ENCODE data around the gene BACE1-AS. TPM values are rescaled to one million over a fixed set of nuclear protein-coding genes. Genes with fewer than 3 reads are reported as not detected.
A peak's percentile ranks its signal among the peaks of the same experiment; 100 is the strongest.
"Not testable (repeated sequence)": the region's sequence is repeated elsewhere in the genome, so short reads cannot be mapped to it uniquely, and the experiment has no call there.

Gene BACE1-AS
- total RNA-seq, 1 experiment from 2014 or later, result 1.4 TPM

DNA sequence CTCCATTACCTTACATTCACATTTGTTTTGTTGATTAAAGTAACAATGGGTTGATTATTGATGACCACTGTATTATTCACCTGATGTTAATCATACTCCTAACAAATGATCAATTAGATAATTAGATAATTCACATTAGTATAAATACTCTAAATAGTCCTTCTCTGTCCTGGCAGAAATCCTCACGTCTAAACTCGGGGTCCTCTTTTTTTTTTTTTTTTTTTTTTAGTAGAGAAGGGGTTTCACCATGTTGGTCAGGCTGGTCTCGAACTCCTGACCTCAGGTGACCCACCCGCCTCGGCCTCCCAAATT is 36.1 kb downstream of the BACE1-AS start:
- not testable (repeated sequence) for DNase-seq (ENCODE audit: low read depth)

DNA sequence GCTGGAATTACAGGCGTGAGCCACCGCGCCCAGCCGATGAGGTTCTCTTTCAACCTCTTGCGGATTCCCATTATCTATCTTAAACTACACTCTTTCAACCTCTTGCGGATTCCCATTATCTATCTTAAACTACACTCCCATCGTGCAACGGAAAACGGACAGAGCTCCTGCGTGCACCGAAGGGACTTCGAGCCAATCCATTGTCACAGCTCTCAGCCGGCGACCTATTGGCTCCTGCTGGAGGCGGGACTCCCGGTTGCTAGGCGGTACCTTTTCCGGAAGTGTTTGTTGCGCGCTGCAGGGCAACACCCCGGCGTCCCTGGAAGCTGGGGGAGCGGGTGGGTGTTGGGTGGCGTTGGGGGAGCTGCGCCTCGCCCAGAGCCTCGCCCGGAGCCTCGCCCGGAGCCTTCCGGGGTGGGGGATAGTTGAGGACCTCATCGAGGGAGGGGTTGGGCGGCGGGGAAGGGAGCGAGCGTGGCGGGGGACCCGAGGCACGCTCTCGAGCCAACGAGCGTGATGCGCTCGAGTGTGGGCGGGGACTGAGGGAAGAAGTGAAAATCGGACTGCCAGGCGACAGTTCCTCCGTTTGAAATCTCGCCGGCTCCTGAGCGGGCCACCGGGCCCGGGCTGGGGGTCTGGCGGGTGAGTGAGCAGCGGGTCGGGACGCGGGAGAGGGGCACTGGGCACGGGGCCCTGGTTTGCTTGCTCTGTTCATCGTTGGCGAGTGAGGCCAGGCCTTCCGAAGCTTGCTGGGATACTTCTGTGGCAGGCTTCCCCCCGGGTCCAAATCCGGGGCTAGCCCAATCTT is 36.6 kb downstream of the BACE1-AS start, which contains the start of gene CEP164:
CEP164 (plus strand) TSS at position 288 of the 808 bp plus-strand sequence. CDS start 10,733 bp downstream, outside the sequence.
- DNase-seq (ENCODE audit: low read depth), result peak; percentile 96

DNA sequence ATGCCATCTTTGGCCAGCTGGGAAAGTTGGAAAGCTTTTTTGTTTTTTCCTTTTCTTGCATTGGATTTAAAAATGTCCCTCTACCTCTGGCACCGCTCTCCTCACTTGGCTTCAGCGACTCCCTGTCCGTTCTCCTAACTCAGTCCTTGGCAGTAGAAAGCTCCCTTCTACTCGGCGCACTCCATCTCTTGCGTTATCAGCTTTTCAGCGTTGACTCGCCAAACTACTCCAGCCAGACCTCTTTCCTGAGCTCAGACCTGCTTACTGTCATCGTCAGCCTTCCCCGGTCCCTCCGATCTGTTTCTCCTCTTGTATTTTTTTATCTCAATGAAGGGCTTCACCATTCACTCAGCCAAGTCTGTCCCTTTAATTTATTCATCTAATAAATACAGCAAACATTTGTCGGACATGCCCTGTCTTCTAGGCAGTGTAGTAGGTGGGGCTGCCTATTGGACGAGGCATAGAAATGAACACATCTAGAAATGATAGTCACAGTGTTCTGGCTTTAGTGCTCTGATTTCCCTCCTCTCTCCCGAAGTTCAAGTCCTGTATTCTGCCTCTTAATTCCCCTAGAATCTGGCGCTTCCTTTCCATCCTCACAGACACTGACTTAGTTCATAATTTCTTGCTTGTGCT is 37.3 kb downstream of the BACE1-AS start:
- peak; percentile 38 for DNase-seq (ENCODE audit: low read depth)

DNA sequence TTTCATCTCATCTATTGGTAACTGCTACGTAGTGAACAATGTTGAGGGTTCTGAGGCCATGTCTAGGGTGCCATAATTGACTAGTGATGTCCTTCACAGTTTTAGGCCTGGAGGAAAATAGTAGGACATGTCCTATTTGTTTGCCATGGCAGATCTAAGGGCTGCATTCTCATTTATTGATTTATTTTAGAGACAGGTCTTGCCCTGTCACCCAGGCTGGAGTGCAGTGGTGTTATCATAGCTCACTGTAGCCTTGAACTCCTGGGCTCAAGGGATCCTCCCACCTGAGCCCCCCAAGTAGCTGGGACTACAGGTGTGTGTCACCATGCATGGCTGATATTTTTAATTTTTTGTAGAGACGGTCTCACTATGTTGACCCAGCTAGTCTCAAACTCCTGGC is 41.7 kb downstream of the BACE1-AS start:
- DNase-seq (ENCODE audit: low read depth), result no peak

DNA sequence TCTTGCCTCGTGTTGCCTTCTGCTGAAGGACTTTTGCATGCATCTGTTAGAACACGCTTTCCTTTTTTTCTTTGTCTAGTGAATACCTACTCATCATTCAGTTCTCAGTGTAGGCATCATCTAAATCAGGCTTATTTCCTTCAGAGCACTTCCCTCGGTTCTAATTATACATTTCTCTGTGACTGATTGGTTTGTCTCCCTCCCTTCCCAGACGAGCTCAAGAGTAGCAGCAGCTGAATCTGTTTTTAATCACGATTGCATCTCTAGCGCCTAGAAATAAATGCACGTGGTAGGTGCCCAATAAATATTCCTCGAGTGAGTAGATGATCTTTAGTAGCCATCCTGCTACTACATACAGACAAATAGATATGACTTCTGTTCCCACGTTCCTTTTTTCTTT is 42.8 kb downstream of the BACE1-AS start:
- DNase-seq (ENCODE audit: low read depth), result no peak

DNA sequence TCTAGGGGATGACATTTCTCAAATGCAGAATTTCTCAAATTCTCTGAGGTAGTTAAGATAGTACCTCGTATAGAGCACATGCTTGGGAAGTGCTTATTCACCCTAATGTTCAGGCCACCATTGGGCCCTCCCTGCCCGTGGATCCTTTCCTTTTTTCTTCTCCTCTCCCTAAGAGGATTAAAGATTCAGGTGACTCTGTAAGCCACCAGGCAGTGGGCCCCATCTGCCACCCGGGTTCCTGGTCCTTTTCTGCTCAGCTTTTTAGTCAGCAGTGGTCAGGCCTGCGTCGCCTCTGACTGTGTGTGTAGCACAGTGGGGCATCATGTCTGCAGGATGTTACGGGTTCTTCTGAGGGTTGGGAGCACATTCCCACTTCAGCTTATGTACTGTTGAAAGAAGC is 43.8 kb downstream of the BACE1-AS start:
- no peak for DNase-seq (ENCODE audit: low read depth)

DNA sequence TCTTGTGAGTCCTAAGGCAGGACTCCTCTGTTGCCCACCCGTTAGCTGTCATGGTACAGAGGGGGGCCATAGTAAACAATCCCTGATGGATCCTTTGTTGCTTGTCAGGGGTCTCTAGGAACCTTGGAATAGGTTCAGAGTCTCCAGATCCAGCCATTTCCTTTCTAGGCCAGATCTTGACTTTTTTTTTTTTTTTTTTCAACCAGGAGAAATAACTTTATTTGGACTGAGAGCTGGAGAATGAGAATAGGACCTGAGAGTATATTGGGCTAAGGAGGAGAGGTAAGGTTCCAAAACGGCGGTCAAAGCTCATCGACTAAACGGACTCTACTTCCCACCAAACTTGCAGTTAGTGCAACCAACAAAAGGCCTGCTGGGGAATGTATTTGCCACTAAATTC is 44.3 kb downstream of the BACE1-AS start:
- no peak for DNase-seq (ENCODE audit: low read depth)

DNA sequence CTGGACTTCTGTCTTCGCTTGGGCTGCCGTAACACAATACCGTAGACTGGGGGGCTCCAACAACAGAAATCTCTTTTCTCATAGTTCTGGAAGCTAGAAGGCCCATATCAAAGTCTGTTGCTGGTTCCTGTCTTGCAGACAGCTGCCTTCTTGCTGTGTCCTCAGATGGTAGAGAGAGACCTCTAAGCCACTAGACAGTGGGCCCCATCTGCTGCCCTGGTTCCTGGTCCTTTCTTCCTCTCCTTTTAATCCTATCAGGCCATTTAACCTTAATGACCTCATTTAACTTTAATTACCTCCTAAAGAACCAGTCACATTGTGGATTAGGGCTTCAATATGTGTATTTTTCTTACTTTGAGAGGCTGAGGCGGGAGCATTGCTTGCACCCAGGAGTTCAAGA is 45.9 kb downstream of the BACE1-AS start:
- DNase-seq (ENCODE audit: low read depth), result no peak

Other genes with a start within 250 kb of the BACE1-AS start
- gene SIK3, start 192.9 kb upstream of the BACE1-AS start, total RNA-seq (2014; rRNA removed; shearing (Covaris generic)), result 8.2 and 9.7 TPM in 2 replicates
- 112 and 123 TPM in 2 replicates for gene PAFAH1B2, start 147.1 kb upstream of the BACE1-AS start, total RNA-seq (2014; rRNA removed; shearing (Covaris generic))
- gene SIDT2, start 112.6 kb upstream of the BACE1-AS start, total RNA-seq (2014; rRNA removed; shearing (Covaris generic)), result 3.3 and 5.1 TPM in 2 replicates
- 214 and 246 TPM in 2 replicates for gene TAGLN, start 92.0 kb upstream of the BACE1-AS start, total RNA-seq (2014; rRNA removed; shearing (Covaris generic))
- 33.7 and 38.0 TPM in 2 replicates for gene PCSK7, start 59.3 kb upstream of the BACE1-AS start, total RNA-seq (2014; rRNA removed; shearing (Covaris generic))
- 6.9 and 7.6 TPM in 2 replicates for gene RNF214, start 58.7 kb upstream of the BACE1-AS start, total RNA-seq (2014; rRNA removed; shearing (Covaris generic))
- 9.3 and 14.8 TPM in 2 replicates for gene BACE1, start 24.9 kb downstream of the BACE1-AS start, total RNA-seq (2014; rRNA removed; shearing (Covaris generic))
- 28.0 and 31.0 TPM in 2 replicates for gene CEP164, start 36.5 kb downstream of the BACE1-AS start, total RNA-seq (2014; rRNA removed; shearing (Covaris generic))